Muscle of arm (tissue), 12 donors: Measurements from ENCODE around the gene YJU2. TPM values are rescaled to one million over a fixed set of nuclear protein-coding genes. Genes with fewer than 3 reads are reported as not detected.
"Not testable (repeated sequence)": the region's sequence is repeated elsewhere in the genome, so short reads cannot be mapped to it uniquely, and the experiment has no call there.

Experiments
- DNase-seq: peaks from one replicate; pipeline ENCODE4 v3.0.0-alpha.2; 2013
- polyA plus RNA-seq, 12 donors: library from polyadenylated mRNA; unstranded; fragments of 120-200 nt; gene quantifications; one replicate each; pipeline ENCODE4 v1.2.1, GENCODE V29; 2013; ENCODE audit not compliant: insufficient read length in 12 of 12

The YJU2 gene
- polyA plus RNA-seq, 12 donors = 10.8 to 19.0 (median 11.9) TPM; not detected in 1

GRCh38 chr19:4225885-4226284, 21.0 kb upstream of the YJU2 start:
- DNase-seq = no peak

- no peak for DNase-seq
Measured at GRCh38 chr19:4227771-4228170, 19.1 kb upstream of the YJU2 start.

DNA sequence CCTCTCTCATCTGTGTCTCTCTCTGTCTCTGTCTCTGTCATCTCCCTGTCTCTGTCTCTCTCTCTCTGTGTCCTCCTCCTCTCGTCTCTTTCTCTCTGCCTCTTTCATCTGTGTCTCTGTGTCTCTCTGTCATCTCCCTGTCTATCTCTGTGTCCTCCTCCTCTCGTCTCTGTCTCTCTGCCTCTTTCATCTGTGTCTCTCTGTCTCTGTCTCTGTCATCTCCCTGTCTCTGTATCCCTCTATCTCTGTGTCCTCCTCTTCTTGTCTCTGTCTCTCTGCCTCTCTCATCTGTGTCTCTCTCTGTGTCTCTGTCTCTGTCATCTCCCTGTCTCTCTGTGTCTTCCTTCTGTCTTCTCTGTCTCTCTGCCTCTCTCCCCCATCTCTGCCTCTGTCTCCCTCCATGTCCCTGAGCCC, 18.1 kb upstream of the YJU2 start:
- no peak for DNase-seq

DNA sequence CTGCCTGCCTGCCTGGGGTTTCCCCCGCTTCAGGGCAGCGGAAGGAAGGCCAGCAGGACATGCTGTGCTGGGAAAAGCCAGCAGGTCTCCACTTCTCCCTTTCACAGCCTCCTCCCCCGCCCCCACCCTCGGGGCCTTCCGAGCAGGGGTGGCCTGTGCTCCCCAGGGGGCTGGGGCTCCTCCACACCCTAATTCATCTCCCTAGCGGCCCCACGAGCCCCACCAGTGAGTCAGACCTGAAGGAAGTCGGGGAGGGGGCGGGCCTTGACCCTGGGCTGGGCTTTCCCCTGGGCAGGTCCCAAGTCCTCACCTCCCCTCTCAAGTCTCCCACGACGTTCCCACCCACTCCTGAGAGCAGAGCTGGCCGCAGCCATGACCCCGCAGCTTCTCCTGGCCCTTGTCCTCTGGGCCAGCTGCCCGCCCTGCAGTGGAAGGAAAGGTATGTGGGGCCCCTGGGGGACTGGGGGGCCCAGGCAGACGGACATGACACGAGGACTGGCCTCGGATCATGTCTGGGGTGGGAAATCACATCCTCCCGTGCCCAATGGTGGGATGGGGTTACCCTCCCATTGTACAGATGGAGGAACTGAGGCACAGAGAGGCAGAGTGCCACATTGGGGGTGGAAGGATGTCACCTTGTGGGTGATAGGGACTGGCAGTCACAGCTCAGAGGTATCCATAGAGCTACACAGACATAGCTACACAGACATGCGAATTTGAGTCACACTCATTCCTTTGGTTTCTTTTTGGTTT, 17.5 kb upstream of the YJU2 start, which contains the start of gene EBI3:
EBI3 (plus strand) TSS at position 345 of the 753 bp plus-strand sequence; CDS start at position 373, 28 bp downstream.
- DNase-seq = no peak

GRCh38 chr19:4230237-4230636, 16.6 kb upstream of the YJU2 start:
- DNase-seq = not testable (repeated sequence)

DNA sequence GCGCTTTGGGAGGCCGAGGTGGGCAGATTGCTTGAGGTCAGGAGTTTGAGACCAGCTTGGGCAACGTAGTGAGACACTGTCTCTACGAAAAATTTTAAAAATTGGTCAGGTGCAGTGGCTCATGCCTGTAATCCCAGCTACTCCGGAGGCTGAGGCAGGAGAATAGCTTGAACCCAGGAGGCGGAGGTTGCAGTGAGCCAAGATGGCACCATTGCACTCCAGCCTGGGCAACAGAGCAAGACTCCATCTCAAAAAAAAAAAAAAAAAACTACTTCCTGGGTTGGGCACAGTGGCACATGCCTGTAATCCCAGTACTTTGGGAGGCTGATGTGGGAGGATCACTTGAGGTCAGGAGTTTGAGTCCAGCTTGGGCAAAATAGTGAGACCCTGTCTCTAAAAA, 15.4 kb upstream of the YJU2 start:
- not testable (repeated sequence) for DNase-seq

DNA sequence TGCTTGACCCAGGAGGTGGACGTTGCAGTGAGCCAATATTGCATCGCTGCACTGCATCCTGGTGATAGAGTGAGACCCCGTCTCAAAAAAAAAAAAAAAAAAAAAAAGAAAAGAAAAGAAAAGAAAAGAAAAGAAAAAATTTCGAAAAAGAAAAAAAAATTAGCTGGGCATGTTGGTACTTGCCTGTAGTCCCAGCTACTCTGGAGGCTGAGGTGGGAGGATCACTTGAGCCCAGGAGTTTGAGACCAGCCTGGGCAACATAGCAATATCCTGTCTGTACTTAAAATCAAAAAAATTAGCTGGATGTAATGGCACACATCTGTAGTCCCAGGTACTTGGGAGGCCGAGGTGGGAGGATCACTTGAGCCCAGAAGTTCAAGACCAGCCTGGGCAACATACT, 14.7 kb upstream of the YJU2 start:
- DNase-seq = not testable (repeated sequence)

DNA sequence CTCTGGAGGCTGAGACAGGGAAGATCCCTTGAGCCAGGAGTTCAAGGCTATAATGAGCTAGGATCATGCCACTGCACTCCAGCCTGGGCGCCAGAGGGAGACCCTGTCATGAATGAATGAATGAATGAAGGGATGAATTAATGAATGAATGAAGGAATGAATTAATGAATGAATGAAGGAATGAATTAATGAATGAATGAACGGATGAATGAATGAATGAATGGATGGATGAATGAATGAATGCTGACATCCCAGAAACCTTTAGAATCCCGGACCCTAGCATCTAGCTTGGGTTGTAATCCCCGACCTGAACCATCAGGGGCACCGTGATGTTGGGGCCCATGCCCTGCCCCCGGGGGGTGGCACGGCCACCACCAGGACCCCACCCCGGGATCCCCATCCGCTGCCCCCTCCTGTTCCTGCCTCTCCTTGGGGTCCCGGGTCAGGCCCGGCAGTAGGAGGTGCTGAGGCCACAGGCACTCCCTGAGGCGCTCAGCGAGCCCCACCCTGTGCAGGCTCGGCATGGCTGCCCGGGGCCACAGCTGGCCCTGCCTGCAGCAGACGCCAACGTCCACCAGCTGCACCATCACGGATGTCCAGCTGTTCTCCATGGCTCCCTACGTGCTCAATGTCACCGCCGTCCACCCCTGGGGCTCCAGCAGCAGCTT, 14.1 kb upstream of the YJU2 start:
- DNase-seq = no peak

DNA sequence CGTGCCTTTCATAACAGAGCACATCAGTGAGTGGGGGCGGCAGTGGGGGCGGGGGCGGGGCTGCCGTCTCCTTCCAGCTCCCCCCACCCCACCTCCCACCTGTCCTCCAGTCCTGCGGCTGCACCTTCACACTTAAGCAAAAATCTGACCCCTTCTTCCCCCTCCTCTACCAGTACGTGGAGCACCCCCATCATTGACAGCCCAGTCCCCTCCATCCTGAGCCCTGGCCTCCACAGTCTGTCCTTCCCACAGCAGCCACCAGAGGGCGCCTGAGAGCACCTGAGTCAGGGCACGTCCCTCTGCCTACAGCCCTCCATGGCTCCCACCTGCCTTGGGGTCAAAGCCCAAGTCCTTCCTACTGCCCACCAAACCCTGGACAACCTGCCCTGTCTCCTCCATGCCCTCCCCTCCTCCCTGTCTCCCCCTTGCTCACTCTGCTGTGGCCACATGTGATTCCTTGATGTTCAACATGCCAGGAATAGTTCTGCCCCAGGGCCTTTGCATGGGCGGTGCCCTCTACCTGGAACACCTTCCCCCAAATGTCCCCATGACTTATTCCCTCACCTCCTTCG, 13.5 kb upstream of the YJU2 start:
- DNase-seq = no peak

- no peak for DNase-seq
Measured at GRCh38 chr19:4234142-4234861, 12.6 kb upstream of the YJU2 start.

GRCh38 chr19:4234862-4235201, 12.0 kb upstream of the YJU2 start:
- DNase-seq = no peak

DNA sequence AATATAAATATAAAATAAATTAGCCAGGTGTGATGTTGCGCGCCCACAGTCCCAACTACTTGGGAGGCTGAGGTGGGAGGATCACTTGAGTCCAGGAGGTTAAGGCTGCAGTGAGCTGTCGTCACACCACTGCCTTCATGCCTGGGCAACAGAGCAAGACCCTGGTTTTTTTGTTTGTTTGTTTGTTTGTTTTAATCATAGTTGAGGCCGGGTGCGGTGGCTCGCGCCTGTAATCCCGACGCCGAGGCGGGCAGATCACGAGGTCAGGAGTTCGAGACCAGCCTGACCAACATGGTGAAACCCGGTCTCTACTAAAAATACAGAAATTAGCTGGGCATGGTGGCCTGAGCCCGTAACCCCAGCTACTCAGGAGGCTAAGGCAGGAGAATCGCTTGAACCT, 9.4 kb upstream of the YJU2 start:
- not testable (repeated sequence) for DNase-seq

DNA sequence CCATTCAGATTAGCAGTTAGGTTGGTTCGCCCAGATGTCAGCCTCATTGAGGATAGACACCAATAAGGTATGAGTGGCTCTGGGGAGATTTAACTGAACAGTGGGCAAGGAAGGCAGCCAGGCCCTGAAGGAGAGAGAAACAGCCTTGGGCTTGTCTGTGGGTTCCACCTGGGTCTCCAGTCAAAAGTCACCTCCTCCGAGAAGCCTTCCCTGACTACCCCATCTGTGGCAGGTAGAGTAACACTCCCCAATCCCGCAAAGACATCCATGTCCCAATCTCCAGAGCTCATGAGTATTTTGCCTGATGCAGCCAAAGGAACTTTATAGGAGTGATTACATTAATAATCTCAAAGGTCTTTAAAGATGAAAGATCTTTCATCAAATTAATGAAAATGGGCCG, 8.0 kb upstream of the YJU2 start:
- no peak for DNase-seq

DNA sequence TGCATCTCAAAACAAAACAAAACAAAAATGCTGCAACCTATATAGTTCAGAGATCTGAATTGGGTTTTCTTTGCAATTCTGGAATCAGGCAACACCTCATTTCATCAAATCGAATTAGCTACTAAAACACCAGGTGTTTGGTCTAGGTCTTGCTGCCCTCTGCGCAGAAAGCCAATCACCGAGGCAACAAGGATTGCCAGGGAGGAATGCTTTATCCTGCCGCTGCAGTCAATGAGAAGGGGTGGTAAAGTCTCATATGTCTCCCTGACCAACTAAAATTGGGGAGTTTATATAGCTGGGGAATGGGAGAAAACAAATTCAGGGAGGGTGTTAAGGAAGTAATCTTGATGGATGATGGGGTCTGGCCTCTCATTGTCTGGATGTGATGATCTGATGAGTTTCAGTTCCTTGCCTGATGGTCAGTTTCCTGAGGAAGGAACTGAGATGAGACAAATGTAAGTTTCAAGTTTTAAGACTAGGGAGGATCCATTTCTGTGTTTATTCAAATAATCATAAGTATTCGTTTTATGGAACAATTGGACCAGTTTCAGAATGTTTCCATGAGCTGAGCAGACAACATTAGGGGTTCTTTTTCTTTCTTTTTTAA, 5.0 kb upstream of the YJU2 start:
- no peak for DNase-seq

DNA sequence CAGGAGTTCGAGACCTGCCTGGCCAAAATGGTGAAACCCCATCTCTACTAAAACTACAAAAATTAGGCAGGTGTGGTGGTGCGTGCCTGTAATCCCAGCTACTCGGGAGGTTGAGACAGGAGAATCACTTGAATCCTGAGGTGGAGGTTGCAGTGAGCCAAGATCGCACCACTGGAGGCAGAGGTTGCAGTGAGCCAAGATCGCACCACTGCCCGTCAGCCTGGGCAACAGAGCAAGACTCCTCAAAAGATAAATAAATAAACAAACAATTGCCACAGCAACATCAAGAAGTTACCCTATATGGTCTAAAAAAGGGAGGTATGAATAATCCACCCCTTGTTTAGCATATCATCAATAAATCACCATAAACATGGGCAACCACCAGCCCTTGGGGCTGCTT, 942 bp upstream of the YJU2 start:
- DNase-seq = not testable (repeated sequence)

DNA sequence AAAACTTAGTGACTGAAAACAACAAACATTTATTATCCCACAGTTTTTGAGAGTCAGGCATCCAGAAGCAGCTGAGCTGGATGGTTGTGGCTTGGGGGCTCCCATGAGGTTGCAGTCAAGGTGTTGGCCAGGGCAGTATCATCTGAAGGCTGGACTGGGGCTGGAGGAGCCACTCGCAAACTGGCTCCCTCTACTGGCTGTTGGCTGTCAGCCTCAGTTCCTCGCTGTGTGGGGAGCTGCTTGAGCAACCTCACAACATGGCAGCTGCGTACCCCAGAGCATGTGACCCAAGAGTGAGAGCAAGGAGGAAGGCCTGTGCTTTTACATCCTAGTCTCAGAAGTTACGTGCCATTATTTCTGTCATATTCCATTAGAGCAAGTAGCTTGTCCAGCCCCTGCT, 9.7 kb downstream of the YJU2 start:
- no peak for DNase-seq

DNA sequence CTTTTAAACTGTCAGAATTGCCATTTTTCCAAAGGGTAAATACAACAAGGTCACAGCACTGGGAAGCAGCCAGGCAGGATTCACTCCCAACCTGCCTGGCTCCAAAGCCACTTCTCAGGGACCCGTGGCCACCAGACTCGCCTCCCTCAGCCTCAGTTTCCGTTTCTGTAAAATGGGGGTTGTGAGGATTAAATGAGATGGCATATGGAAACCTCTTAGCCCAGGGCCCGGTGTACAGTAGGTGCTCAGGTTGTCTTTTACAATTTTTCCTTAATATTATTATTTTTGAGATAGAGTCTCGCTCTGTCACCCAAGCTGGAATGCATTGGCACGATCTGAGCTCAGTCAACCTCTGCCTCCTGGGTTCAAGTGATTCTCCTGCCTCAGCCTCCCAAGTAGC, 10.1 kb downstream of the YJU2 start:
- DNase-seq = no peak

DNA sequence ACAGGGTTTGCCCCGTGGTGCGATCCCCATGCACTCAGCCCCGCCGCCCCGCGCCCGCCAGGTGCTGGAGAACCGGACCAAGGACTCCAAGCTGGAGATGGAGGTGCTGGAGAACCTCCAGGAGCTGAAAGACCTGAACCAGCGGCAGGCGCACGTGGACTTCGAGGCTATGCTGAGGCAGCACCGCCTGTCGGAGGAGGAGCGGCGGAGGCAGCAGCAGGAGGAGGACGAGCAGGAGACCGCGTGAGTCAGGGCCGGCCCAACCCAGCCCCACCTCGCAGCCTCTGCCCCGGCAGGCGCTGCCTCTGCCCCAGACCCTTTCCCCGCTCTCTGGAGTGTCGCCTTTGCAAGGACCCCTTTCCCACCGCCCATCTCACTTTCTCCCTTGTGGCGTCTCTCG, 11.3 kb downstream of the YJU2 start:
- DNase-seq = no peak

DNA sequence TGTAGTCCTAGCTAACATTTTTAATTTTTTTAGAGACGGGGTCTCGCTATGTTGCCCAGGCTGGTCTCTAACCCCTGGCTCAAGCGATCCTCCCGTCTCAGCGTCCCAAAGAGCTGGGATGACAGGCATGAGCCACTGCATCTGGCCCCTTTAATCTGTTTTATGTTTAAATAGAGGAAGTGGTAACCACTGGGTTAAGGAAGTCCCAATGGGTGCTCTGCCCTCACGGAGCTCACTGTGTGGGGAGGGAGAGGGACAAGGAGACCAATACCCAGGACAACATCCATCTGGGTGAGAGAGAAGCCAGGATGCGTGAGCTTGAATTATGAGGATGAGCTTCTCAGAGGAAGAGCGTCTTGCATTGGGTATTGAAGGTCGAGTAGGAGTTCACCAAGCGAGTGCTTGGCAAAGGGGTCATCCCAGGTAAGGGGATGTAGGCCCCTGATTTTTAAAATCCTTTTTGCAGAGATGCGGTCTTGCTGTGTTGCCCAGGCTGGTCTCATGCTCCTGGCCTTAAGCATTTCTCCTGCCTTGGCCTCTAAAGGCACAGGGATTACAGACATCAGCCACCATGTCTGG, 13.8 kb downstream of the YJU2 start:
- no peak for DNase-seq

DNA sequence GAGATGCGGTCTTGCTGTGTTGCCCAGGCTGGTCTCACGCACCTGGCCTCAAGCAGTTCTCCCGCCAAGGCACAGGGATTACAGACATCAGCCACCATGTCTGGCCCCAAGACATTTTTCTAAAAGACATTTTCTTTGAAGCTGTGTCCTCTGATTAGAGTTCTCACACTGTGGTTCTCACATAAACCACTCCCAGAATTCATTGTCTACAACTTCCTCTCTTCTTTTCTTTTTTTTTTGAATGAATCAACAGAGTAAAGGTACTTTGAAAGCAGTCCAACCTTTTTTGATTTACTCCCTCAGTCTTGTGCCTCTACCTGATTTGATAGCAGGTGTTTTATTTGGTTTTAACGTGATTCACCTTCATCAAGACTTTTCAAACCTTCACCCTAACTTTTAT, 17.9 kb downstream of the YJU2 start:
- no peak for DNase-seq

DNA sequence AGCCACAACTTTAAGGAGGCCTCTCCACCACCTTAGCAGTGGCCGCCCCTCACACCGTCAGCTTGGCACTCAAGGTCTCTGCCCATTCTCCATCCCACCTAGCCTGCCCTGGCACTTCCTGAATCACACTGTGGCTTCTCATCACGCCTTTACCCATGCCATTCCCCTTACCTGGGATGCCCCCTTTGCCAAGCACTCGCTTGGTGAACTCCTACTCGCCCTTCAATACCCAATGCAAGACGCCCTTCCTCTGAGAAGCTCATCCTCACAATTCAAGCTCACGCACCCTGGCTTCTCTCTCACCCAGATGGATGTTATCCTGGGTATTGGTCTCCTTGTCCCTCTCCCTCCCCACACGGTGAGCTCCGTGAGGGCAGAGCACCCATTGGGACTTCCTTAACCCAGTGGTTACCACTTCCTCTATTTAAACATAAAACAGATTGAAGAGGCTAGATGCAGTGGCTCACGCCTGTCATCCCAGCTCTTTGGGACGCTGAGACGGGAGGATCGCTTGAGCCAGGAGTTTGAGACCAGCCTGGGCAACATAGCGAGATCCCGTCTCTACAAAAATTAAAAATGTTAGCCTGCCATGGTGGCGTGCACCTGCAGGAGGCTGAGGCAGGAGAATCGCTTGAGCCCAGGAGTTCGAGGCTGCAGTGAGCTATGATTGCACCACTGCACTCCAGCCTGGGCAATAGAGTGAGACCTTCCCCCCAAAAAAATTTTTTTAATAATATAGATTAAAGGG, 19.5 kb downstream of the YJU2 start:
- DNase-seq = no peak
